B cell (primary cell): ENCODE results near the gene CD101.

ENCODE experiments used
- CTCF ChIP-seq: fragments of 200-600 bp; IDR thresholded peaks from one replicate; pipeline ENCODE4 v1.8.0; 2022; ENCODE audit warnings: antibody characterized with exemption, mild to moderate bottlenecking
- EZH2 ChIP-seq: IDR thresholded peaks from 2 replicates; pipeline ENCODE4 v1.6.1; 2012; ENCODE audit warnings: borderline replicate concordance, low read depth, mild to moderate bottlenecking, moderate library complexity, low read length; ENCODE audit not compliant: insufficient read depth, poor library complexity, severe bottlenecking

- TF ChIP-seq EZH2 (no peak), CTCF (no peak)
Observed at GRCh38 chr1:116997066-116997465, 4.5 kb upstream of the CD101 start.
